CD4-positive, alpha-beta T cell treated with Interferon gamma for 1 hour (primary cell): ENCODE results near the gene NAALADL2.
"Not testable (repeated sequence)": the region's sequence is repeated elsewhere in the genome, so short reads cannot be mapped to it uniquely, and the experiment has no call there.

ENCODE experiments used
- DNase-seq: peaks from one replicate; pipeline ENCODE4 v3.0.0-alpha.2; 2020

NAALADL2 gene

GRCh38 chr3:175271465-175271864 is 412.3 kb downstream of the NAALADL2 start:
- DNase-seq = not testable (repeated sequence)

DNA sequence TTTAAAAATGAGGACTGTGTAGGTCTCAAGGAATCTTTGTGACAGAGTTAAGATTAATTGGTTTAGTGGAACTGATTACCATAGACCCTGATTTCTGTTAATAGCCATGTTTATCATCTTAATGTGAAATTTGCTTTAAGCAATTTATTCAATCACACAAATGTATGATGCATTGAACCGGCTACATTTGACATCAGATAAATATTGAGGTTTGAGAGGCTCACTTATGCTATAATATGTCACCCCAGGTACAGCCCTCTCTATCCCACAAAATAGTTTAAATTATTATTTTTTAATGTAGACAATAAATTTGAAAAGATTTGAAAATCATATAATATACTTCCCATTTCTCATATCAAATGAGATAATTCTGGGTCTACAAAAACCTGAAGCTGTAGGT is 413.3 kb downstream of the NAALADL2 start:
- no peak for DNase-seq

DNA sequence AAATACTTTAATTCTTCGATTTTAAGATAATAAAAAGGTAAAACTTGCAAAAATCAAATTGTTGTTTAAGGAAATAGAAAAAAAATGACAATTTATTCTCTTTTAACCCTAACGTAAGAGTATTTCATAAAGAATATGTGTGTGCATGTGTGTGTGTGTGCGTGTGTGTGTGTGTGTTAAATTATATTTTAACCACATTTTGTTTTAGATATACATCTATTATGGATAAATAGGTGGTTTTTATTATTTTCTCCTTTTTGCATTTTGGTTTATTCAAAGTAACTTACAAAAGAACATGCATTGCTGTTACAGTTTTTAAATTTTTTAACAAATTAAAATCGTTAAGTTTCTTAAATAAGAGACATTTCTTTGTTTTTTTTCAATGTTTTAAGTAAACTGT is 414.4 kb downstream of the NAALADL2 start:
- no peak for DNase-seq

DNA sequence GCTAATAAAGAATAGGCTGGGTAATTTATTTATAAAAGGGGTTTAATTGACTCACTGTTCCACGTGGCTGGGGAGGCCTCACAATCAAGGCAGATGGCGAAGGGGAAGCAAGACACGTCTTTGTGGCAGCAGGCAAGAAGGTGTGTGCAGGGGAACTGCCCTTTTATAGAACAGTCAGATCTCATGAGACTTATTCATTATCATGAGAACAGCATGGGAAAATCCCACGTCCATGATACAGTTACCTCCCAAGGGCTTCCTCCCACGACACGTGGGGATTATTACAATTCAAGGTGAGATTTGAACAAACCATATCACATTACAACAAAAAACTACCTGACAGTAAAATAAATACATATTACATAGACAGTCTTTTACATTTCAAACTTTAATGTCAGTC is 414.9 kb downstream of the NAALADL2 start:
- no peak for DNase-seq

GRCh38 chr3:175274474-175275218 is 415.5 kb downstream of the NAALADL2 start:
- DNase-seq = no peak

DNA sequence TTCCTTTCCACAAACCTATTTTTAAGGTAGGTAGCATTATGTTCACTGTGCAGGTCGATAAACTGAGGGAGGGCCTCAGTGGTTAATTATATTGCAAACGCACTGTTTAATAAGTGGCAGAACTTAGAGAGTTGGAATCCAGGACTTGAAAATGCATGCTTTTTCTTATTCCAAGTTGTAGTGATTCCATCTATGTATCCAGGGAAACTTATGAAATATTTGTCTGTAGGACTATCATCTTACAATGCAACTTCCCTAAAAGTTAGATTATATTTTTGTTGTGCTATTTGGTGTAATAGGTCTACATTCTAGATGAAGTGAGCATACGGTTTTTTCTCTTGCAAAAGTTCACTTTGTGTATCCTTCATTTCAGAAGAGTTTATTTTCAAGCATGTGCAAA is 419.5 kb downstream of the NAALADL2 start:
- no peak for DNase-seq

GRCh38 chr3:175279457-175279856 is 420.3 kb downstream of the NAALADL2 start:
- DNase-seq = no peak

GRCh38 chr3:175279911-175280310 is 420.8 kb downstream of the NAALADL2 start:
- no peak for DNase-seq

DNA sequence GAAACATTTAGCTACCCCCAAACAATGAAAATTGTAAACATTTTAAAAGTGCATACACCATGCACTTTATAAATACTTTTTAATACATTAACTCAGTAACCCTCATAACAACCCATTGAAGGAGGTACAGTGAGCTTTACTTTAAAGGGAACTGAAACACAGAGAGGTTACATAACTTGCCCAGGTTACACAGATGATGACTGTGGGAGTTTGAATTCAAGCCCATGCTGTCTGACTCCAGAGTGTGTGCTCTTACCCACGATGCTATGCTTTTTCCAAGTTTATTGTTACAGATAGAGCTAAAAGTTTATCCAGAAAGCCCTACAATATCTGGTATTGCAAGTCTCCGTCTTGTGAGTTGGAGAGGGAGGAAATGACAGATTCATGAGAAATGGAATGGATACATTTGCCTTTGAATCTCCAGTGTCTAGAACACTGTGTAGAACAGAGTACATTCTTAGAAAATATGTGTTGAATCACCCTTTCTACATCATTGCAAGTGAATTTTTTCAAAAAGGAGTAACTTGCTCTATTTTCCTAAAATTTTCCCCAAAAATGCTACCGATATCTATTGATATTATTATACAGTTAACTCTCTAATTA is 428.3 kb downstream of the NAALADL2 start:
- no peak for DNase-seq

- no peak for DNase-seq
Observed at GRCh38 chr3:175288621-175289020, 429.5 kb downstream of the NAALADL2 start.

GRCh38 chr3:175294793-175295192 is 435.7 kb downstream of the NAALADL2 start:
- no peak for DNase-seq

DNA sequence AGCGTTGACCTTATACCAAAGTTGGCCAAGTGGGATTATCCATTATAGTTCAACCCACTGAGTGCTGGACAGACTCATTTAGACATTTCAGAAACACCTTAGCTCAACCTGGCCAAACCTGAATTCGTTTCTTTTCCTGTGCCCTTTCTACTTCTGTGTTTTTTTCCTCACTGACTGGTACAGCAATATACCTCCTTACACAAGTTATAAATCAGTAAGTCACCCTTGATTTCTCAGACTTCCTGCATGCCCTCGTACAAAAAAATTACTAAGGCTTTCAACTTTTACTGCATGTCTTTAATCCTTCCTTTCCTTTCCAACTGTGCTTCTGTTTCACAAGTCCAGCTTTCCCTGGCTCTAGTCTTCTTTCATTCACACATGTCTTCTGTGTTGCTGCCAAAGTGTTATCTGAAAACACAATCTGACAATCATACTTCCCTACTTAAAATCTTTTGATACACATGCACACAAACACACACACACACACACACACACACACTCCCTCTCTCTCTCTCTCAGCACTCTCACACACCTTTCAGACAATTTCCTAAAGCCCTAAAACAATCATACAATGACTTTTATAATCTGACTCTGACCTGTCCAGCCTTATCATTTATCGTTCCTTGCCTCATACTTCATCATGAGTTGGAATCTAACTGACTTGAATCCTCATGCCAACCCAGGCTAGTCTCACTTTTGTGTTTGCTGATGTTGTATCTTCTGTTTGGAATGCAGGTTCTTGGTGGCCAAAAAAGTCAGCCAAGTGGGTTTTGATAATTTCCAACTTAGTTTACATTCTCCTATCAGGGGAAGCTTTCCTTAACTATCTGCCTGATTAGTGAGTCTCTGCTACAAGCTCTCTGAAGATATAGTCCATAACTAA is 436.4 kb downstream of the NAALADL2 start:
- no peak for DNase-seq

DNA sequence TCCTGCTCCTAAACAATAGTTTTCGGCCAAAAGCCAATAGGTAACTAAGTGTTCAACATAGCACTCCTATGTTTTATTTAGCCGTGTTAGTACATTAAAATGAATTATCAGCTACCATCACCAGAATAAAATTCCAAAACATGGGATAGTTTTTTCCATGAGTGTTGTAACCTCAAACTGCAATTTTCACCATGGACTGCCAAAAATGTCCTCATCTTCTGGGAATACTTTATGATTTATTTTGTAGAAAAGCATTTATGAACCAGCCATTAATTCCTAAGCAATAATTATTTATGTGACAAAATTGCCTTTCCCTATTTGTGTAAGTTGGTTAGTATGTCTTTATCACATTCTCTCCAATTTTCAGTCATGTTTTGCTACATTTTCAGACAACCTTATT is 438.1 kb downstream of the NAALADL2 start:
- no peak for DNase-seq

DNA sequence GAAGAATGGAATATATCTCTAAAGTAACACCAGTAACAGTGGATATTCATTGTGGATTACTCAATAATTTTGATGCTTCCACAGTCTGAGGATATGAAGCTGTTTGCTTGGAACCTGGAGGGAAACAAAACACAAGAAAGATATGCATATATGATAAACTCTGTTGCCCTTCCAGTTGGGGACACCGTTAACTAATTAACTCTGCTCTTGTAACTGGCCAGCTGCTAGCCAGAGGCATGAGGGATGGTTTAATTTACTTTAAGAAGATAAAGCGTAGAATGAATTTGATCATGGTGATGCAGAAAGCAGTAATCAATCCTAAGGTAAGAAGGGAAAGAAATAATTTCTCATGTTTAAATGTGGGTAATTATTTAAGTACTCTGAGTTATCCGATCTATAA is 442.6 kb downstream of the NAALADL2 start:
- DNase-seq = no peak

DNA sequence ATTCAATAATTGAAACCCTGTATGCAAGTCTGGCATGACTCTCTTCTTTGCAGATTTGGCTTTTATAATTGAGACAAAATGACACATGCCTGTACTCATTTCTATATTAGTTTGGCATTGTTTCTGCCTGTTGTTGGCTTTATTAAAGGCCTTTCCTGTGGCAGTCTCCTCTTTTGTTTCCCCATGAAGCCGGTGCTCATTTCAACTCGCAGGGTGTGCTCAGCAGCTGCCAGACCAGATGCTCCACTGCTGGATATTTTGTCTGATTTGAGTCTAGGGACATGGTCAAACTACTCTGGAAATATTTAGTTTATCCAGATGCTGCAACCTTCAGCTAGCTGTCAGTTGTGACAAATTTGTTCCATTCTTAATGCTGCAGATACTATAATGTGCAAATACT is 445.3 kb downstream of the NAALADL2 start:
- DNase-seq = no peak

- DNase-seq = no peak
Observed at GRCh38 chr3:175307642-175308041, 448.5 kb downstream of the NAALADL2 start.

DNA sequence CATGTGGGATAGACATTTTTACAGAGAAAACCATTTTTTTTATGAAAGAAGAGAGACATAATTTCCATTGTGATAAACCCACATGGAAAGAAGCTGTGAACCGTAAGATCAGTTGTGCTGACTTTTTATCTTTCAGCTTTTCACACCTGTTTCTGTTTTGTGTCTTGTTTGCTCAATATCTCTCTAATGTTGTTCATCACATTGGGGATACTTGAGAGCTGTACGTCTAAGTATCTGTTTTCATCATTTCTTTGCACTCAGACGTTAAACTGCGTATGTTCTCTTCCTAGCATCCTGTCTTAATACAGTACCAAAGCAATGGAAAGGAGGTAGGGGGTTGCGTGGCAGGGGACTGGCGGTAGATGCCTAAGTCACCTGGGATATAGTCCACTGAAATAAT is 449.0 kb downstream of the NAALADL2 start:
- no peak for DNase-seq

GRCh38 chr3:175310046-175310445 is 450.9 kb downstream of the NAALADL2 start:
- DNase-seq = no peak

- no peak for DNase-seq
Observed at GRCh38 chr3:175311404-175311803, 452.3 kb downstream of the NAALADL2 start.

DNA sequence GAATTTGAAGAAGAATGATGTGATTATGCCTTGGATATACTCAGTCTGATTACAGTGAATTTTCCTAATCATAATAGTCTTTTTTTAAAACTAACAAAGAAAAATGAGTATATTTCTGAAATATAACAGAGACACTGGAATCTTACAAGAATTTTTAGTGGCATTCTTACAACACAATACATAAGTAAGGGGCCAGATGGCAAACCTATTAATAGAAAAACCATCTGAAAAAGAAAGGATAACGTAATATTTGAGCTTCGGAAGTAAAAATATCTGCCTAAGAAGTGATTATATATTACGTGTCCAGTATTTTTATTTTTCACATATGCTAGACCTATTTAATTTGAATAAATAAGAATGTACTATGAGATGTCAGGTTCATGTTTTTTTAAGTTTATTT is 452.8 kb downstream of the NAALADL2 start:
- no peak for DNase-seq

DNA sequence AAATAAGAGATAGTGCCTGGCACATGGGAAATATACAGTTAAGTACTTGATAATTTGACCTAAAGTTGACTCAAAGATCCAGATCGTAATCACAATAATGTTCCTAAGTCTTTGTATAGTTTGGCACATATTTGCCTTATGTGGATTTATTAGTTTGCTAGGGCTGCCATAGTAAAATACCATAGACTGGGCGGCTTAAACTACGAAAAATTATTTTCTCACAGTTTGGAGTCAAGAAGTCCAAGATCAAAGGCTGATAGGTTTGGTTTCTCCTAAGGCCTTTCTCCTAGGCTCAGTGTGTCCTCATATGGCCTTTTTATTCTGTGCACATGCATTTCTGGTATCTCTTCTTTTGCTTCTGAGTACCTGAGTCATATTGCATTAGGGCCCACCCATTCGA is 453.7 kb downstream of the NAALADL2 start:
- DNase-seq = no peak

DNA sequence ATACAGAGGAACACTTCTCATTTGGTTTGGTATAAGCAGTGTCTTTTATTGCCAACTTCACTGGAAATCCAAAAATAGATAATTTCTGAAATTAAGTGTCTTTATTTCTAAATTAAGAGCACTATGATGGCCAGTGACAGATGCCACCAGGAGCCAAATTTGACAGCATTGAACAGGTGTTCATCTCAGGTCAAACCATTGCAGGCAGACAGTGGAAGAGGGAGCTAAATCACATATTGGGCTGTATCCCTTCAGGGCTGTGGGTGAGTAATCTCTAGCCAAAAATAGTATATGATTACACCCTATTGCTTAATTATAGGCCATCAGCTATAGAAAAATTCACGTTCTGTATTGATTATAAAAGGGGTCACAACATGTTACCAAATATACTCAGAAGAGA is 457.7 kb downstream of the NAALADL2 start:
- no peak for DNase-seq

DNA sequence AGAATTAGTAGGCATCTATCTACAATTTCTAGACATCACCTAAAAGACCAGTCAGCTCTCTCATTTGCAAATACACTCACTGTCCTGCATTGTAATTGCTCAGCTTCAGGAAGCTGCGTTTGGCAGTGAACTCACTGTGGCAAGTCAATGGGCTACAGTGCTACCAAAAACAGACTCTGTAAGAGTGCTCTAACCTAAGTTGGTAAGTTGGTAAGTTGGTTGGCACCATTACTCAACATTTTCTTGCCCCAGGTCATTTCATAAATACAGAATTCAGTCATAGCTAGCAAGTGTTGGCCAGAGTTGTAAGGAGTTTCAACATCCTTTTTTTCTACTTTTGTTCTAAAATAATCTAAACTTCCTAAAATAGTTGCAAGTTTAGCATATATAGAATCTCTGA is 466.3 kb downstream of the NAALADL2 start:
- no peak for DNase-seq

DNA sequence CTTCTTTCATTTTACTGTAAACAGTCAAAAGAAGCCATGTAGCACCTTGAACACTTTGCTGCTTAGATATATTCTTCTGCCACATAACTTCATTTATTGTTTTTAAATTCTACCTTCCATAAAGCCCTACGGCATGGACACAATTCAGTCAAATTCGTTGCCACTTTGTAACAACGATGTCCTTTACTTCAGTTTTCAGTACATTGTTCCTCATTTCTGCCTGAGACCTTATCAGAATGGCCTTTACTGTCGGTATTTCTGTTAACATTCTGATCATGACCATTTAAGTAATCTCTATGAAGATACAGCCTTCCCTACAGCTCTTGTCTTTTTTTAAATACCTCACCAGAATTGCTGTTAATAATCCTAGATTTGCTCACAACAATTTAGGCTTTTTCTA is 466.9 kb downstream of the NAALADL2 start:
- DNase-seq = no peak
